GM23338 (cell line): Measurements from ENCODE around the gene TBKBP1. TPM values are rescaled to one million over a fixed set of nuclear protein-coding genes. Genes with fewer than 3 reads are reported as not detected.

Experiments used
- CREB1 ChIP-seq: fragments of 250-450 bp; sonication (Bioruptor Pico); IDR thresholded peaks from 2 replicates; pipeline ENCODE4 v1.5.0; 2020; ENCODE audit warnings: low read depth, mild to moderate bottlenecking, moderate library complexity
- ETS1 ChIP-seq: IDR thresholded peaks from 2 replicates; pipeline ENCODE4 v1.6.1; 2016; ENCODE audit warnings: antibody characterized with exemption
- REST ChIP-seq: IDR thresholded peaks from one replicate; pipeline ENCODE4 v1.6.1; 2018; ENCODE audit warnings: antibody characterized with exemption; ENCODE audit not compliant: unreplicated experiment
- ZNF331 ChIP-seq: fragments of 250-450 bp; sonication (Bioruptor Pico); IDR thresholded peaks from 2 replicates; pipeline ENCODE4 v1.5.0; 2020; ENCODE audit warnings: low read depth, mild to moderate bottlenecking, moderate library complexity
- polyA plus RNA-seq: library from polyadenylated mRNA; unstranded; fragments of >200 nt; fragmentation: Nextera tagmentation; extraction: Ambion mirVana; gene quantifications from 2 replicates; pipeline ENCODE4 v1.2.1, GENCODE V29; 2016
- total RNA-seq: library from RNA; depleted of rRNA; stranded (reverse); fragments of >200 nt; shearing (Covaris generic); gene quantifications from 2 replicates; pipeline ENCODE4 v1.2.3, GENCODE V29; 2014
- TF ChIP-seq, protein P1 (sequence below): fragments of 250-450 bp; sonication (Bioruptor Pico); IDR thresholded peaks from 2 replicates; pipeline ENCODE4 v1.5.0; 2020; ENCODE audit warnings: mild to moderate bottlenecking, moderate library complexity

The TBKBP1 gene
- total and polyA plus RNA-seq, 2 experiments from 2014 or later, result 2.5 to 12.1 TPM

DNA sequence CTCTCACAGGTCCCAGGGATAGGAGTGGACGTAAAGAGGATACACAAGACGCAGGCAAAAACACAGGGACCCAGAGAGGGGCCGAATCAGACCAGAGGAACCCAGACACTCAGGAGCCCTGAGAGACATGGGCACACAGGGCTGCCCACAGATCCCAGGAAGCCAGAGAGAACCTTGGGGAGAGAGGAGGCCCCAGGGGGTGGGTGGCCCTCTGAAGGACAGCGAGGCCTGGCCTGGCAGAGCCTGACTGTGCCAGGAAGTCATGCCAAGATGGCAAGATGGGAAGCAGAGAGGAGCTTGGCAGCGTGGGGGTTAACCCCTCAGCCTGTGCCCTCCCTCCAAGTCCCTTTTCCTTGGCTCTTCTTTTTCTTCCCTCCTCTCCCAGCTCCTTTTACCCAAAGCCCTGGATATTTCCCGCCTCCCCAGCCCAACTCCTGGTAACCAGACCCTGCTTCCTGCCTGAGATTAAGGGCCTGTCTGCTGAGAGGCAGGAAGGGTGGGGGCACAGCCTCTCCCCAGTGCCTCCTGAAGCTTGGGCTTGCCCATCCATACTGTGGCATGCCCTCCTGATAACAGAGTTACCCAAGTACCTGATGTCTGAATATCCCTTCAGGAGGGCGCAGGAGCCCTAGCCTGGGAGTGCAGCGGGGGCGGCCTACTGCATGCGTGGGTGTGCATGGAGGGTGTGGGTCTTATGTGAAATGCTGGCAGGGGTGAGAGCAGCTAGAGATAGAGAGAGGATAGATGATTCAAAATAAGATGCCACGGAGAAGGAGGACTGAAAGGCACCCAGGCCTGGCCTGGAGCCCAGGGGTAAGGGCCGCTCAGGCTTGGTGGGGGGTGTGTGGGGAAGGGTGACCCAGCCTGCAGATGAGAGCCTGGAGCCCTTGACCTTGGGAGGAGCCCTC, 33.1 kb downstream of the TBKBP1 start (continued):
- TF ChIP-seq, protein P1, sequence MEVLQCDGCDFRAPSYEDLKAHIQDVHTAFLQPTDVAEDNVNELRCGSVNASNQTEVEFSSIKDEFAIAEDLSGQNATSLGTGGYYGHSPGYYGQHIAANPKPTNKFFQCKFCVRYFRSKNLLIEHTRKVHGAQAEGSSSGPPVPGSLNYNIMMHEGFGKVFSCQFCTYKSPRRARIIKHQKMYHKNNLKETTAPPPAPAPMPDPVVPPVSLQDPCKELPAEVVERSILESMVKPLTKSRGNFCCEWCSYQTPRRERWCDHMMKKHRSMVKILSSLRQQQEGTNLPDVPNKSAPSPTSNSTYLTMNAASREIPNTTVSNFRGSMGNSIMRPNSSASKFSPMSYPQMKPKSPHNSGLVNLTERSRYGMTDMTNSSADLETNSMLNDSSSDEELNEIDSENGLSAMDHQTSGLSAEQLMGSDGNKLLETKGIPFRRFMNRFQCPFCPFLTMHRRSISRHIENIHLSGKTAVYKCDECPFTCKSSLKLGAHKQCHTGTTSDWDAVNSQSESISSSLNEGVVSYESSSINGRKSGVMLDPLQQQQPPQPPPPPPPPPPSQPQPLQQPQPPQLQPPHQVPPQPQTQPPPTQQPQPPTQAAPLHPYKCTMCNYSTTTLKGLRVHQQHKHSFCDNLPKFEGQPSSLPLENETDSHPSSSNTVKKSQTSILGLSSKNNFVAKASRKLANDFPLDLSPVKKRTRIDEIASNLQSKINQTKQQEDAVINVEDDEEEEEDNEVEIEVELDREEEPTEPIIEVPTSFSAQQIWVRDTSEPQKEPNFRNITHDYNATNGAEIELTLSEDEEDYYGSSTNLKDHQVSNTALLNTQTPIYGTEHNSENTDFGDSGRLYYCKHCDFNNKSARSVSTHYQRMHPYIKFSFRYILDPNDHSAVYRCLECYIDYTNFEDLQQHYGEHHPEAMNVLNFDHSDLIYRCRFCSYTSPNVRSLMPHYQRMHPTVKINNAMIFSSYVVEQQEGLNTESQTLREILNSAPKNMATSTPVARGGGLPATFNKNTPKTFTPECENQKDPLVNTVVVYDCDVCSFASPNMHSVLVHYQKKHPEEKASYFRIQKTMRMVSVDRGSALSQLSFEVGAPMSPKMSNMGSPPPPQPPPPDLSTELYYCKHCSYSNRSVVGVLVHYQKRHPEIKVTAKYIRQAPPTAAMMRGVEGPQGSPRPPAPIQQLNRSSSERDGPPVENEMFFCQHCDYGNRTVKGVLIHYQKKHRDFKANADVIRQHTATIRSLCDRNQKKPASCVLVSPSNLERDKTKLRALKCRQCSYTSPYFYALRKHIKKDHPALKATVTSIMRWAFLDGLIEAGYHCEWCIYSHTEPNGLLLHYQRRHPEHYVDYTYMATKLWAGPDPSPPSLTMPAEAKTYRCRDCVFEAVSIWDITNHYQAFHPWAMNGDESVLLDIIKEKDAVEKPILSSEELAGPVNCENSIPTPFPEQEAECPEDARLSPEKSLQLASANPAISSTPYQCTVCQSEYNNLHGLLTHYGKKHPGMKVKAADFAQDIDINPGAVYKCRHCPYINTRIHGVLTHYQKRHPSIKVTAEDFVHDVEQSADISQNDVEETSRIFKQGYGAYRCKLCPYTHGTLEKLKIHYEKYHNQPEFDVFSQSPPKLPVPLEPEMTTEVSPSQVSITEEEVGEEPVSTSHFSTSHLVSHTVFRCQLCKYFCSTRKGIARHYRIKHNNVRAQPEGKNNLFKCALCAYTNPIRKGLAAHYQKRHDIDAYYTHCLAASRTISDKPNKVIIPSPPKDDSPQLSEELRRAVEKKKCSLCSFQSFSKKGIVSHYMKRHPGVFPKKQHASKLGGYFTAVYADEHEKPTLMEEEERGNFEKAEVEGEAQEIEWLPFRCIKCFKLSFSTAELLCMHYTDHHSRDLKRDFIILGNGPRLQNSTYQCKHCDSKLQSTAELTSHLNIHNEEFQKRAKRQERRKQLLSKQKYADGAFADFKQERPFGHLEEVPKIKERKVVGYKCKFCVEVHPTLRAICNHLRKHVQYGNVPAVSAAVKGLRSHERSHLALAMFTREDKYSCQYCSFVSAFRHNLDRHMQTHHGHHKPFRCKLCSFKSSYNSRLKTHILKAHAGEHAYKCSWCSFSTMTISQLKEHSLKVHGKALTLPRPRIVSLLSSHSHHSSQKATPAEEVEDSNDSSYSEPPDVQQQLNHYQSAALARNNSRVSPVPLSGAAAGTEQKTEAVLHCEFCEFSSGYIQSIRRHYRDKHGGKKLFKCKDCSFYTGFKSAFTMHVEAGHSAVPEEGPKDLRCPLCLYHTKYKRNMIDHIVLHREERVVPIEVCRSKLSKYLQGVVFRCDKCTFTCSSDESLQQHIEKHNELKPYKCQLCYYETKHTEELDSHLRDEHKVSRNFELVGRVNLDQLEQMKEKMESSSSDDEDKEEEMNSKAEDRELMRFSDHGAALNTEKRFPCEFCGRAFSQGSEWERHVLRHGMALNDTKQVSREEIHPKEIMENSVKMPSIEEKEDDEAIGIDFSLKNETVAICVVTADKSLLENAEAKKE (CRISPR knock-in tag), result no peak
- TF ChIP-seq ETS1, result no peak
- TF ChIP-seq CREB1 (CRISPR knock-in tag), result no peak
- TF ChIP-seq ZNF331 (CRISPR knock-in tag), result no peak
- TF ChIP-seq REST, result no peak
